Gastroesophageal sphincter (tissue), 3 donors: Measurements from ENCODE around the gene CCDC172.

Experiments
- CTCF ChIP-seq, 4 experiments: fragments of 200-600 bp in 2 of 4; fragments of 450-650 bp in 2 of 4; sonication (generic) in 1 of 4; IDR thresholded peaks; one replicate each; pipeline ENCODE4 v1.5.1; 2017 to 2019; ENCODE audit warnings: antibody characterized with exemption in 4 of 4, mild to moderate bottlenecking in 2 of 4, moderate library complexity in 2 of 4
- POLR2A ChIP-seq, 2 donors: fragments of 450-650 bp; IDR thresholded peaks; one replicate each; pipeline ENCODE4 v1.6.1; 2017; ENCODE audit warnings: antibody characterized with exemption in 2 of 2, mild to moderate bottlenecking in 2 of 2, moderate library complexity in 1 of 2
- POLR2AphosphoS5 ChIP-seq: sonication (generic); formaldehyde crosslinking; IDR thresholded peaks from one replicate; pipeline ENCODE4 v1.6.1; 2017; ENCODE audit warnings: antibody characterized with exemption

GRCh38 chr10:116281775-116282174 is 42.5 kb upstream of the CCDC172 start:
- TF ChIP-seq CTCF (IDR thresholded peaks at IDR 0.05): no peak
- TF ChIP-seq POLR2A (IDR thresholded peaks at IDR 0.05): no peak
- TF ChIP-seq POLR2AphosphoS5: no peak
